ENCODE measurements around the gene KCTD7. TPM values are rescaled to one million over a fixed set of nuclear protein-coding genes. Genes with fewer than 3 reads are reported as not detected.
"Not testable (repeated sequence)": the region's sequence is repeated elsewhere in the genome, so short reads cannot be mapped to it uniquely, and the experiment has no call there.

The KCTD7 gene
- 10 to 100 TPM in 3 of 10 donors, 1 to 10 TPM in 7; 7.3 to 13.6 (median 9.1) TPM for total RNA-seq
- 1 to 10 TPM; 6.7 to 7.4 TPM for polyA plus RNA-seq
- long read RNA-seq, donor 1, full-length matches to known transcripts, result 1 of 2 reads
- long read RNA-seq, donor 1, partial matches to known transcripts, result 1 of 2 reads
- long read RNA-seq, donor 1, other reads (novel, unspliced or antisense), result 0 of 2 reads
- long read RNA-seq, donor 2, result 0 reads
- long read RNA-seq, donor 3, full-length matches to known transcripts, result 14 of 14 reads
- long read RNA-seq, donor 3, partial matches to known transcripts, result 0 of 14 reads
- long read RNA-seq, donor 3, other reads (novel, unspliced or antisense), result 0 of 14 reads

DNA sequence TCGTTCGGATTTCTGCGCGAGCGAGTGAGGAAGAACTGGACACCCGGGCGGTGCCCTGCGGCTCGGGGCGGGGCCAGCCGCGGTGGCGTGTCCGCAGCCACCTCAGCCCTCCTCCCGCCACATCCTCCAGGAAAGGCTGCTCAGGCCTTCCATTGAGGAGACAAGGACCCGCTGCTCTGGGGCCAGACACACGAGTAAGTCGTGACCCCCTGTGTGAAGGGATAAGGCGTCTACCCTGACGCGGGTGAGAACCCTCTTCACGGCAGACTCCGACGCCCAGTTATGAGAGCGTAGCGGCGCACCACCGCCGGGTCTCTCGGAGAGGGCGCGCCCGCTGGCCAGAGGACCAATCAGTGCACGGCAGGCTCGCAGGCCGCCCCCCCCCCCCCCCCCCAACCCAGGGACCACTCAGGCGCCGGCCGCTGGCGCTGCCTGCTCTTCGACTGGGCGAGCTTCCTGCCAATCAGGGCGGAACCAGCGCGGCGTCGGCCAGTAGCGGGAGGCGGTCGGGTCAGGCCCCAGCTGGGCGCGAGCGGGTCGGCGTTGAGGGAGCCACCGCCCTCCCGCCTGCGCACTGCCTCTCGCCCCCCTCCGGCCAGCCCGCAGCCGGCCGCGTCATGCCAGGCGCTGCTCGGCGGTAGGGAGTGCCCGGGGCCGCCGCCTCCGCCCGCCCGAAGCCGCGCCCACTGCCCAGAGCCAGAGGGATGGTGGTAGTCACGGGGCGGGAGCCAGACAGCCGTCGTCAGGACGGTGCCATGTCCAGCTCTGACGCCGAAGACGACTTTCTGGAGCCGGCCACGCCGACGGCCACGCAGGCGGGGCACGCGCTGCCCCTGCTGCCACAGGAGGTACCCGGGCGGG, at the start of gene KCTD7:
Gene KCTD7, plus strand, starts transcription at position 521 of the 861 bp plus-strand sequence. Its CDS starts 184 bp downstream, at position 705.
- H3K4me1 ChIP-seq, result peaks cover 0 to 40% (median 19%) of the 10 kb centered on the region in 9 donors
- DNase-seq (peak; percentile 98 to 99), ATAC-seq (peak; percentile 95 to 98 (median 96))
- WGBS, 2 donors, result 0% methylated on average over 82 to 93 of the region's 93 CpGs
- H3K4me3 ChIP-seq, result peak within 1 kb of the TSS; percentile 49 to 95 (median 80)
- TF ChIP-seq, protein P1, sequence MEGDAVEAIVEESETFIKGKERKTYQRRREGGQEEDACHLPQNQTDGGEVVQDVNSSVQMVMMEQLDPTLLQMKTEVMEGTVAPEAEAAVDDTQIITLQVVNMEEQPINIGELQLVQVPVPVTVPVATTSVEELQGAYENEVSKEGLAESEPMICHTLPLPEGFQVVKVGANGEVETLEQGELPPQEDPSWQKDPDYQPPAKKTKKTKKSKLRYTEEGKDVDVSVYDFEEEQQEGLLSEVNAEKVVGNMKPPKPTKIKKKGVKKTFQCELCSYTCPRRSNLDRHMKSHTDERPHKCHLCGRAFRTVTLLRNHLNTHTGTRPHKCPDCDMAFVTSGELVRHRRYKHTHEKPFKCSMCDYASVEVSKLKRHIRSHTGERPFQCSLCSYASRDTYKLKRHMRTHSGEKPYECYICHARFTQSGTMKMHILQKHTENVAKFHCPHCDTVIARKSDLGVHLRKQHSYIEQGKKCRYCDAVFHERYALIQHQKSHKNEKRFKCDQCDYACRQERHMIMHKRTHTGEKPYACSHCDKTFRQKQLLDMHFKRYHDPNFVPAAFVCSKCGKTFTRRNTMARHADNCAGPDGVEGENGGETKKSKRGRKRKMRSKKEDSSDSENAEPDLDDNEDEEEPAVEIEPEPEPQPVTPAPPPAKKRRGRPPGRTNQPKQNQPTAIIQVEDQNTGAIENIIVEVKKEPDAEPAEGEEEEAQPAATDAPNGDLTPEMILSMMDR (IDR thresholded peaks at IDR 0.05), result no peak
- peaks cover 0 to 14% (median 5%) of the 10 kb centered on the region in 9 donors for H3K36me3 ChIP-seq
- H3K27me3 ChIP-seq, result no peaks in the 10 kb centered on the region
- intact Hi-C loops (cut with DNase I), result loop anchor here in 6 of 10 donors (2.0 to 5.0 kb wide), 3 partner anchors 26 to 36 kb away; no protein-coding TSS in a partner anchor
- peak within 1 kb of the TSS; percentile 90 to 98 (median 96) for H3K27ac ChIP-seq
- H3K9me3 ChIP-seq, result no peaks in the 10 kb centered on the region

DNA sequence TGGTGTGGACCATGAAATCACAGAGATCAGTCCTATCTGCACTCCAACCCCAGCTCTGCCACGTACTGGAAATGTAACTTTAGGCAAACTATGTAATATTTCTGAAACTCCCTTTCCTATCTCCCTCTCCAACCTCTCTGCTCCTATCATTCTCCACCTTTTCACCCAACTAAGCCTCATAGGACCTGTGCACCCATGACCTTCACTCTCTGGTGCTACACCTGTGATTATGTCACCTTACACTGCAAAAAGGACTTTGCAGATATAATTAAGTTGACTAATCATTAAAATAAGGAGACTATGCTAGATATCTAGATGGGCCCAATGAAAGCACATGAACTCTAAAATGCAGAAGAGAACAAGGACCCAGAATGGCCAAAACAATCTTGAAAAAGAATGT, 48.3 kb upstream of the KCTD7 start:
- ATAC-seq; H3K27ac ChIP-seq; H3K4me3 ChIP-seq; H3K9me3 ChIP-seq; DNase-seq; H3K27me3 ChIP-seq; intact Hi-C loops (cut with DNase I): not testable (repeated sequence)
- Histone ChIP-seq H3K4me1 (peaks cover 0 to 13% (median 5%) of the 10 kb centered on the region in 9 donors), H3K36me3 (peaks cover 0 to 59% (median 0%) of the 10 kb centered on the region in 9 donors)
- 83 to 94% methylated on average over 1 of the region's 1 CpG for WGBS, 2 donors

DNA sequence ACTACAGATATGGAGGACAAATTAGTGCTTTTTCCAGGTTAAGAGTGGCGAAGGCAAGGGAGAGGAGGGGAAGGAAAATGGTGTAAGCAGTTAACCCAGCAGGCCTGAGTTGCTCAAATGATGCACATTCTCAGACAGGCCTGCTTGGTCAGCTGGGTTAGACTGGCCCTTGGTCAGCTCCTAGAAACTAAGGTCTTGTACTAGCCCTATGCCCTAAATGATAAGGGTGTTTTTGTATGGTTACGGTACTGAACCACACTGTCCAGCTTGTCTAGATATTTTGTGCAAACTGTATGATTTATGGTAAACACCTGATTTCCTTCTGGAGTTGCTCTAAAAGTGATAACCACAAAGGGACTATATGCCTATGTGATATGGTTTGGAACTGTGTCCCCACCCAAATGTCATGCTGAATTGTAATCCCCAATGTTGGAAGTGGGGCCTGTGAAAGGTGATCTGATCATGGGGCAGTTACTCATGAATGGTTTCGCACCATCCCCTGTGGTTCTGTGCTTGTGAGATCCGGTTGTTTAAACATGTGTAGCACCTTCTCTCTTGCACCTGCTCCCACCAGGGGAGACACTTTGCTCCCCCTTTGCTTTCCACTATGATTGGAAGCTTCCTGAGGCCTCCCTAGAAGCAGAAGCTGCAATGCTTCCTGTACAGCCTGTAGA, 45.7 kb upstream of the KCTD7 start:
- WGBS, 2 donors, result 90 to 99% methylated on average over 4 of the region's 4 CpGs
- H3K36me3 ChIP-seq, result peaks cover 0 to 55% (median 0%) of the 10 kb centered on the region in 9 donors
- H3K4me1 ChIP-seq, result peaks cover 0 to 33% (median 11%) of the 10 kb centered on the region in 9 donors
- H3K27me3 ChIP-seq; H3K4me3 ChIP-seq; ATAC-seq; intact Hi-C loops (cut with DNase I); DNase-seq; H3K9me3 ChIP-seq: not testable (repeated sequence)
- peak overlapping the region in 1 of 10 donors; percentile 20 for H3K27ac ChIP-seq

DNA sequence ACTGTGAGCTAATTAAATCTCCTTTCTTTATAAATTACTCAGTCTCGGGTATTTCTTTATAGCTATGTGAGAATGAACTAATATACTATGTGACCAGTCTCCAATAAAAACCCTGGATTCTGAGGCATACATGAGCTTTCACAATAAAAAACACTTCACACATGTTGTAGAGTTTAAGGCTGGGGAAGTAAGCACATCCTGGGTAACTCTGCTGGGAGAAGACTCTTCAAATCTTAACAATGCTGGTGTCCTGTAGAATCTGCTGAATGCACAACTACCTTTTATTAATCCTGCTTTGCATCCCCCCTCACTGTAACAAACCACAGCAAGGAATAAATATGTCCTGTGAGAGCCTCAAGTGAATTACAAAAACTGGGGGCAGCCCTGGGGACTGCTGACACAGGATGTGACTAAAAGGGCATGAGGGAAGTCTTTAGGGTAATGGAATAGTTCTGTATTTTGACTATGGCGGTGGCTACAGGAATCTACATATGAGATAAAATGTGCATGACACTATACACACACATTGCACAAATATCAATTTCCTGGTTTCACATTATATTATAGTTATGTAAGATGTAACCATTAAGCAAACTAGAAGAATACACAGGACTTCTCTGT, 45.1 kb upstream of the KCTD7 start:
- no peak for DNase-seq
- no peaks in the 10 kb centered on the region for H3K9me3 ChIP-seq
- intact Hi-C loops (cut with DNase I), result no loop called here
- H3K27ac ChIP-seq, result peak overlapping the region in 1 of 10 donors; percentile 20
- H3K4me1 ChIP-seq, result peaks cover 0 to 37% (median 14%) of the 10 kb centered on the region in 9 donors
- ATAC-seq, result no peak
- 90 to 93% methylated on average over 2 of the region's 2 CpGs for WGBS, 2 donors
- TF ChIP-seq, protein P1 (IDR thresholded peaks at IDR 0.05), result no peak
- no peaks in the 10 kb centered on the region for H3K27me3 ChIP-seq
- peaks cover 0 to 49% (median 0%) of the 10 kb centered on the region in 9 donors for H3K36me3 ChIP-seq
- no peak overlapping the region for H3K4me3 ChIP-seq

All from heart right ventricle (tissue), 16 donors.